ENCODE data around the gene CCDC86. TPM values are rescaled to one million over a fixed set of nuclear protein-coding genes. Genes with fewer than 3 reads are reported as not detected.

CCDC86 gene
- total and polyA plus RNA-seq, 10 of the 15 experiments (the other 5 are each of a cell fraction or from before 2014, with no cell fraction given), result 2.0 to 87.2 (median 38.7) TPM

DNA sequence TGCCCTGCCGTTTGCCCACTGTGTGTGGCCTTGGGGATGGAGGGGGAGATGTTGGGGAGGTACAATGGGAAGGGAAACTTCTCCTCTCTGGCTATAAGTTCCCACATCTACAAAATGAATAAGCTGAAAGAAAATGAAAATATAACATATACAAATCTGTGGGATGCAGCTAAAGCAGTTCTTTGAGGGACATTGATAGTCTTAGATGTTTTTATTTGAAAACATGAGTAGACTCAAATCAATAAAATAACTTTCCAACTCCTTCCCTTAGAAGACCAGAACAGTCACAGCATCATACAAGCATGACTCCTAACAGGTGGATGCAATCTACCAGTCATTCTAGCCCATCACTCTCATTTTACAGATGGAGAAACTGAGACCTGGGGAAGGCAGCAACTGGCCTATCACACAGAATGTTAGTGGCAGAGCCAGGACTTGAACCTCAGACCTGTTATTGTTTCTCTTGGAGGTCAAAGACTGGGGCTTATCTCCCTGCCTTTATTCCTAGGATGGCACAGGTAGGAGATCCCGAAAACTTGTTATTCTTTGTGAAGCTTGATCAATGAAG is 25.2 kb upstream of the CCDC86 start:
- H3K4me3 ChIP-seq, result no peak overlapping the region
- no peaks in the 10 kb centered on the region for H3K27me3 ChIP-seq (replicated peaks in 1 of 2; ENCODE audit: control insufficient read depth in 2 of 2, insufficient read depth in 2 of 2, low read length in 1 of 2)
- ChIA-PET CTCF (interaction anchor here (1.4 kb wide), 1 partner anchor 14 kb away, joined by 6 read pairs; no protein-coding TSS in a partner anchor), POLR2A (interaction anchor here (0.6 kb wide), 1 partner anchor 648 kb away, joined by 3 read pairs; no protein-coding TSS in a partner anchor), RAD21 (ENCODE audit: unreplicated experiment) (no interaction called here), SMC1A (ENCODE audit: uncharacterized antibody, unreplicated experiment) (no interaction called here)
- in situ Hi-C loops (cut with MboI), result no loop called here
- WGBS (ENCODE audit: insufficient coverage, insufficient replicate concordance, low lambda C conversion rate, missing lambda C conversion rate), result 44% methylated on average over 2 of the region's 2 CpGs
- TF ChIP-seq PML (IDR thresholded peaks at IDR 0.05; ENCODE audit: low read length) (no peak), SIX5 (IDR thresholded peaks at IDR 0.05; ENCODE audit: low read depth, low read length, severe bottlenecking) (no peak), KDM1A (IDR thresholded peaks at IDR 0.05; ENCODE audit: borderline replicate concordance) (no peak), NFYA (IDR thresholded peaks at IDR 0.05; ENCODE audit: borderline replicate concordance, low read depth, low read length) (no peak), JUNB (IDR thresholded peaks at IDR 0.05) (no peak), BHLHE40 (IDR thresholded peaks at IDR 0.05; ENCODE audit: borderline replicate concordance in 1 of 2, low read depth in 2 of 2, low read length in 1 of 2) (no peak), FOS (IDR thresholded peaks at IDR 0.05; ENCODE audit: borderline replicate concordance, extremely low read depth, insufficient read length) (no peak), ZNF384 (IDR thresholded peaks at IDR 0.05; ENCODE audit: borderline replicate concordance, low read depth, low read length) (no peak), CHD2 (IDR thresholded peaks at IDR 0.05; ENCODE audit: borderline replicate concordance, low read depth, low read length) (no peak), KLF5 (IDR thresholded peaks at IDR 0.05; ENCODE audit: partially characterized antibody) (no peak), CUX1 (IDR thresholded peaks at IDR 0.05; ENCODE audit: insufficient replicate concordance, low read depth, low read length) (no peak), TARDBP (IDR thresholded peaks at IDR 0.05; ENCODE audit: borderline replicate concordance) (no peak), LARP7 (IDR thresholded peaks at IDR 0.05) (no peak), SUZ12 (IDR thresholded peaks at IDR 0.05; ENCODE audit: unreplicated experiment) (no peak), MTA3 (IDR thresholded peaks at IDR 0.05; ENCODE audit: borderline replicate concordance, low read length) (no peak), EGR1 (IDR thresholded peaks at IDR 0.05; ENCODE audit: borderline replicate concordance in 1 of 2, low read depth in 2 of 2, low read length in 2 of 2) (no peak)
- TF ChIP-seq, protein P1, sequence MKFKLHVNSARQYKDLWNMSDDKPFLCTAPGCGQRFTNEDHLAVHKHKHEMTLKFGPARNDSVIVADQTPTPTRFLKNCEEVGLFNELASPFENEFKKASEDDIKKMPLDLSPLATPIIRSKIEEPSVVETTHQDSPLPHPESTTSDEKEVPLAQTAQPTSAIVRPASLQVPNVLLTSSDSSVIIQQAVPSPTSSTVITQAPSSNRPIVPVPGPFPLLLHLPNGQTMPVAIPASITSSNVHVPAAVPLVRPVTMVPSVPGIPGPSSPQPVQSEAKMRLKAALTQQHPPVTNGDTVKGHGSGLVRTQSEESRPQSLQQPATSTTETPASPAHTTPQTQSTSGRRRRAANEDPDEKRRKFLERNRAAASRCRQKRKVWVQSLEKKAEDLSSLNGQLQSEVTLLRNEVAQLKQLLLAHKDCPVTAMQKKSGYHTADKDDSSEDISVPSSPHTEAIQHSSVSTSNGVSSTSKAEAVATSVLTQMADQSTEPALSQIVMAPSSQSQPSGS (IDR thresholded peaks at IDR 0.05; ENCODE audit: low read length), result no peak
- H3K9ac ChIP-seq (ENCODE audit: control insufficient read depth, insufficient read depth, low read length), result no peak overlapping the region
- ATAC-seq (no peak), DNase-seq (ENCODE audit: low read depth, low spot score) (no peak), FAIRE-seq (no peak)
- H3K36me3 ChIP-seq (ENCODE audit: control insufficient read depth in 2 of 2, insufficient read depth in 2 of 2, low read length in 1 of 2), result no peaks in the 10 kb centered on the region
- no peak overlapping the region for H2AFZ ChIP-seq (ENCODE audit: control insufficient read depth, low read depth, low read length)
- H3K27ac ChIP-seq (ENCODE audit: control insufficient read depth, insufficient read depth), result no peak overlapping the region
- peaks cover 9% of the 10 kb centered on the region for H3K9me3 ChIP-seq (replicated peaks; ENCODE audit: control insufficient read depth, insufficient read depth, low read length)
- no TSS peak for BruUV-seq (replicated peaks)
- H3K79me2 ChIP-seq (ENCODE audit: control insufficient read depth, insufficient read depth, low read length), result no peaks in the 10 kb centered on the region
- no peaks in the 10 kb centered on the region for H3K4me1 ChIP-seq (ENCODE audit: control insufficient read depth, insufficient read depth, low read length)
- no peak overlapping the region for H3K4me2 ChIP-seq (ENCODE audit: control insufficient read depth, insufficient read depth)
- H4K20me1 ChIP-seq (ENCODE audit: control insufficient read depth, insufficient read depth), result no peaks in the 10 kb centered on the region
- intact Hi-C loops (cut with micrococcal nuclease; ENCODE audit: unreplicated experiment), result no loop called here

Measured in GM12878 (cell line).